GM20000 (cell line): ENCODE data around the gene ZFP90.

Source experiments
- DNase-seq: peaks from one replicate; pipeline ENCODE4 v3.0.0; 2012; ENCODE audit warnings: low spot score
- CTCF ChIP-seq: IDR thresholded peaks from 2 replicates; pipeline ENCODE4 v1.5.1; 2012; ENCODE audit warnings: mild to moderate bottlenecking, control low read depth; ENCODE audit errors: extremely low read depth, missing control alignments

ZFP90 gene

GRCh38 chr16:68617734-68618133 lies 78.6 kb downstream of the ZFP90 start:
- no peak for DNase-seq
- TF ChIP-seq CTCF, result no peak
